GM12878 (cell line): ENCODE measurements around the gene PON3. TPM values are rescaled to one million over a fixed set of nuclear protein-coding genes. Genes with fewer than 3 reads are reported as not detected.

ENCODE experiments used
- IKZF2 ChIP-seq, 2 experiments: fragments of 450-650 bp; IDR thresholded peaks; 2 replicates each; pipeline ENCODE4 v1.6.1; 2017; ENCODE audit warnings: mild to moderate bottlenecking in 2 of 2, moderate library complexity in 2 of 2
- NKRF ChIP-seq: fragments of 450-650 bp; conservative IDR thresholded peaks from 2 replicates; pipeline ENCODE4 v1.6.1; 2017; ENCODE audit warnings: mild to moderate bottlenecking, moderate library complexity
- RUNX3 ChIP-seq: IDR thresholded peaks from 2 replicates; pipeline ENCODE4 v1.6.1; 2012; ENCODE audit warnings: low read length, inconsistent platforms
- TCF3 ChIP-seq: IDR thresholded peaks from 2 replicates; pipeline ENCODE4 v1.6.1; 2012; ENCODE audit warnings: low read depth, mild to moderate bottlenecking, low read length, borderline replicate concordance; ENCODE audit not compliant: insufficient read depth
- ZBTB11 ChIP-seq: fragments of 450-650 bp; formaldehyde crosslinking; IDR thresholded peaks from 2 replicates; pipeline ENCODE4 v1.5.0; 2022; ENCODE audit warnings: mild to moderate bottlenecking, missing genetic modification characterization
- polyA plus RNA-seq, 11 experiments: library from polyadenylated mRNA; depleted of rRNA in 4 of 11; unstranded in 6 of 11; stranded (reverse) in 5 of 11; fragments of >200 nt; fragmentation: Nextera tagmentation in 4 of 11; fragmentation: Illumina TruSeq in 1 of 11; extraction: Ambion mirVana in 4 of 11; extraction: Trizol in 1 of 11; gene quantifications; 1 replicate in 1 of 11; 2 replicates in 10 of 11; pipeline versions ENCODE4 v1.2.1 to v1.2.3, GENCODE V29; 2011 to 2016; ENCODE audit warnings: inconsistent platforms in 2 of 11, missing spikeins in 2 of 11, low read depth in 1 of 11
- total RNA-seq, 4 experiments: library from RNA; depleted of rRNA in 3 of 4; stranded (reverse); fragments of >200 nt in 3 of 4; fragmentation: Illumina TruSeq in 1 of 4; extraction: Trizol in 1 of 4; gene quantifications; 2 replicates each; pipeline versions ENCODE4 v1.2.1 to v1.2.3, GENCODE V29; 2013 to 2021

Gene PON3
- total and polyA plus RNA-seq, 10 of the 15 experiments (the other 5 are each of a cell fraction or from before 2014, with no cell fraction given), result 0.45 to 2.0 (median 0.91) TPM

- TF ChIP-seq ZBTB11 (CRISPR knock-in tag) (no peak), TCF3 (no peak), IKZF2 (IDR thresholded peaks at IDR 0.05) (peak in 1 of 2 experiments; percentile 32; a peak in 1 of 4 replicates), RUNX3 (no peak), NKRF (0 out of 2 replicates have a peak, but pooled peaks have one; percentile 26)
Observed at GRCh38 chr7:95421000-95421846, 25.0 kb upstream of the PON3 start (continued).
